IPS DF 6.9 (cell line): Measurements from ENCODE around the gene HSPA12B.
A peak's percentile ranks its signal among the peaks of the same experiment; 100 is the strongest.

Source experiments
- DNase-seq: peaks from one replicate; pipeline ENCODE4 v3.0.0-alpha.2; 2013; ENCODE audit warnings: low read depth, low spot score
- H3K27ac ChIP-seq: one replicate; pipeline ENCODE4 v1.5.1; 2013; ENCODE audit warnings: low read length, control low read depth
- H3K27me3 ChIP-seq: 2 replicates; pipeline ENCODE4 v1.6.1; 2013; ENCODE audit warnings: mild to moderate bottlenecking, low read length; ENCODE audit not compliant: control insufficient read depth, insufficient read depth
- H3K36me3 ChIP-seq: 2 replicates; pipeline ENCODE4 v1.6.1; 2013; ENCODE audit warnings: low read length; ENCODE audit not compliant: control insufficient read depth, insufficient read depth
- H3K4me1 ChIP-seq: 2 replicates; pipeline ENCODE4 v1.6.1; 2013; ENCODE audit warnings: low read length; ENCODE audit not compliant: control insufficient read depth, insufficient read depth
- H3K4me3 ChIP-seq: 2 replicates; pipeline ENCODE4 v1.5.1; 2013; ENCODE audit warnings: mild to moderate bottlenecking, low read length
- H3K9me3 ChIP-seq: 2 replicates; pipeline ENCODE4 v1.6.1; 2013; ENCODE audit warnings: low read length, inconsistent platforms; ENCODE audit not compliant: control insufficient read depth, insufficient read depth
- WGBS: extraction: QIAGEN DNeasy Blood & Tissue Kit; methylation state at CpG from one replicate; pipeline ENCODE4 v1.1.7; 2013; ENCODE audit warnings: mixed read lengths, missing lambda C conversion rate; ENCODE audit not compliant: insufficient read length, insufficient coverage; 5-methylcytosine and 5-hydroxymethylcytosine counted together

HSPA12B gene

GRCh38 chr20:3765171-3765882 is 32.8 kb downstream of the HSPA12B start:
- no peaks in the 10 kb centered on the region for H3K27me3 ChIP-seq
- WGBS = no CpG with 5 or more reads among the region's 3 CpGs
- no peak for DNase-seq
- no peaks in the 10 kb centered on the region for H3K36me3 ChIP-seq
- H3K4me1 ChIP-seq = peaks cover 2% of the 10 kb centered on the region; the same call in 1 of the 2 replicates
- H3K4me3 ChIP-seq = no peak overlapping the region
- H3K9me3 ChIP-seq = no peaks in the 10 kb centered on the region
- H3K27ac ChIP-seq = no peak overlapping the region

GRCh38 chr20:3766422-3767109 is 34.1 kb downstream of the HSPA12B start:
- no CpG with 5 or more reads among the region's 9 CpGs for WGBS
- no peaks in the 10 kb centered on the region for H3K36me3 ChIP-seq
- no peak for DNase-seq
- no peaks in the 10 kb centered on the region for H3K9me3 ChIP-seq
- H3K4me3 ChIP-seq = peak overlapping the region; percentile 89; the same call in 1 of the 2 replicates
- H3K4me1 ChIP-seq = peaks cover 2% of the 10 kb centered on the region; the same call in 1 of the 2 replicates
- no peak overlapping the region for H3K27ac ChIP-seq
- no peaks in the 10 kb centered on the region for H3K27me3 ChIP-seq

- Histone ChIP-seq H3K27me3 (no peaks in the 10 kb centered on the region), H3K4me1 (peaks cover 2% of the 10 kb centered on the region; the same call in 1 of the 2 replicates), H3K9me3 (no peaks in the 10 kb centered on the region), H3K4me3 (peak overlapping the region; percentile 89), H3K36me3 (no peaks in the 10 kb centered on the region), H3K27ac (no peak overlapping the region)
- no peak for DNase-seq
- WGBS = no CpG with 5 or more reads among the region's 21 CpGs
Observed at GRCh38 chr20:3767110-3767426, 34.6 kb downstream of the HSPA12B start.

GRCh38 chr20:3767427-3768341 is 35.2 kb downstream of the HSPA12B start, which contains the start of gene ADISSP:
Gene ADISSP, minus strand, starts transcription at chr20:3767753. Its CDS starts 7,653 bp downstream, at chr20:3760100.
- peaks cover 2% of the 10 kb centered on the region; the same call in 1 of the 2 replicates for H3K4me1 ChIP-seq
- WGBS = no CpG with 5 or more reads among the region's 80 CpGs

GRCh38 chr20:3768342-3769130 is 36.1 kb downstream of the HSPA12B start:
- H3K4me1 ChIP-seq = peaks cover 2% of the 10 kb centered on the region; the same call in 1 of the 2 replicates
- H3K9me3 ChIP-seq = no peaks in the 10 kb centered on the region
- H3K4me3 ChIP-seq = peak overlapping the region; percentile 86; the same call in 1 of the 2 replicates
- no peak overlapping the region for H3K27ac ChIP-seq
- no CpG with 5 or more reads among the region's 51 CpGs for WGBS
- DNase-seq = no peak
- no peaks in the 10 kb centered on the region for H3K36me3 ChIP-seq
- no peaks in the 10 kb centered on the region for H3K27me3 ChIP-seq

More at GRCh38 chr20:3767427-3768341, 35.2 kb downstream of the HSPA12B start, which contains the start of gene ADISSP:
- Histone ChIP-seq H3K27me3 (no peaks in the 10 kb centered on the region), H3K27ac (no peak within 1 kb of the TSS), H3K4me3 (peak within 1 kb of the TSS; percentile 89), H3K9me3 (no peaks in the 10 kb centered on the region), H3K36me3 (no peaks in the 10 kb centered on the region)
- DNase-seq = peak; percentile 95

- no CpG with 5 or more reads among the region's 7 CpGs for WGBS
- no peaks in the 10 kb centered on the region for H3K27me3 ChIP-seq
- DNase-seq = no peak
- no peaks in the 10 kb centered on the region for H3K36me3 ChIP-seq
- H3K27ac ChIP-seq = no peak overlapping the region
- H3K4me3 ChIP-seq = no peak overlapping the region
- peaks cover 2% of the 10 kb centered on the region; the same call in 1 of the 2 replicates for H3K4me1 ChIP-seq
- H3K9me3 ChIP-seq = no peaks in the 10 kb centered on the region
Observed at GRCh38 chr20:3771552-3772058, 39.1 kb downstream of the HSPA12B start.

- H3K27me3 ChIP-seq = no peaks in the 10 kb centered on the region; the same call in 1 of the 2 replicates
- H3K36me3 ChIP-seq = no peaks in the 10 kb centered on the region
- peaks cover 3% of the 10 kb centered on the region; the same call in 1 of the 2 replicates for H3K4me1 ChIP-seq
- no peak overlapping the region for H3K27ac ChIP-seq
- no peak for DNase-seq
- no peak overlapping the region for H3K4me3 ChIP-seq
- H3K9me3 ChIP-seq = no peaks in the 10 kb centered on the region
- WGBS = no CpG with 5 or more reads among the region's 4 CpGs
Observed at GRCh38 chr20:3775457-3776108, 43.1 kb downstream of the HSPA12B start.

GRCh38 chr20:3777381-3777715 is 44.9 kb downstream of the HSPA12B start:
- H3K4me1 ChIP-seq = peaks cover 3% of the 10 kb centered on the region; the same call in 1 of the 2 replicates
- WGBS = no CpG with 5 or more reads among the region's 16 CpGs
- H3K36me3 ChIP-seq = no peaks in the 10 kb centered on the region
- no peak for DNase-seq
- H3K27ac ChIP-seq = no peak overlapping the region
- no peaks in the 10 kb centered on the region for H3K9me3 ChIP-seq
- peak overlapping the region; percentile 63; the same call in 1 of the 2 replicates for H3K4me3 ChIP-seq
- H3K27me3 ChIP-seq = no peaks in the 10 kb centered on the region; the same call in 1 of the 2 replicates
